SK-N-SH (cell line): ENCODE data around the gene CIC. TPM values are rescaled to one million over a fixed set of nuclear protein-coding genes. Genes with fewer than 3 reads are reported as not detected.
A peak's percentile ranks its signal among the peaks of the same experiment; 100 is the strongest.

Source experiments
- CTCF ChIA-PET: fragments of 300-600, 350-600 bp; formaldehyde crosslinking; extraction: SDS; loops from one replicate; lab custom pipeline; 2021; lab: Yijun Ruan, JAX
- POLR2A ChIA-PET: fragments of 350-600 bp; sonication (Branson Sonifier 250); formaldehyde crosslinking; extraction: SDS; loops from one replicate; lab custom pipeline; 2020; ENCODE audit warnings: antibody characterized with exemption, inconsistent platforms; lab: Yijun Ruan, JAX
- DNase-seq: peaks from one replicate; pipeline ENCODE4 v3.0.0; 2012
- H2AFZ ChIP-seq: fragments of 200-600 bp; sonication (generic); 2 replicates; pipeline ENCODE4 v1.8.1; 2016; ENCODE audit warnings: antibody characterized with exemption, mild to moderate bottlenecking, low read depth
- H3F3A ChIP-seq: fragments of 200-600 bp; sonication (generic); replicated peaks from 2 replicates; pipeline ENCODE3; 2016; ENCODE audit warnings: antibody characterized with exemption, mild to moderate bottlenecking; ENCODE audit not compliant: insufficient read depth
- H3K27ac ChIP-seq, 2 experiments: fragments of 200-500 bp in 1 of 2; fragments of 200-600 bp in 1 of 2; sonication (Bioruptor generic) in 1 of 2; sonication (generic), shearing (Covaris generic) in 1 of 2; 2 replicates each; pipeline versions ENCODE4 v1.5.1 to v1.6.1; 2014 to 2016; ENCODE audit warnings: low read depth in 2 of 2, inconsistent platforms in 1 of 2, low read length in 1 of 2, mild to moderate bottlenecking in 1 of 2, mixed read lengths in 1 of 2
- H3K27me3 ChIP-seq: fragments of 200-600 bp; sonication (generic), shearing (Covaris generic); 2 replicates; pipeline ENCODE4 v1.6.1; 2016; ENCODE audit warnings: mixed run types; ENCODE audit not compliant: insufficient read depth
- H3K36me3 ChIP-seq, 2 experiments: fragments of 200-500 bp in 1 of 2; fragments of 200-600 bp in 1 of 2; sonication (Bioruptor generic) in 1 of 2; sonication (generic) in 1 of 2; replicated peaks in 1 of 2; 2 replicates each; pipeline versions ENCODE3 to v1.5.1; 2014 to 2016; ENCODE audit warnings: low read length in 1 of 2, mild to moderate bottlenecking in 1 of 2; ENCODE audit not compliant: insufficient read depth in 2 of 2, control insufficient read depth in 1 of 2
- H3K4me1 ChIP-seq, 2 experiments: fragments of 200-500 bp in 1 of 2; fragments of 200-600 bp in 1 of 2; sonication (Bioruptor generic) in 1 of 2; sonication (generic), shearing (Covaris generic) in 1 of 2; 2 replicates each; pipeline versions ENCODE4 v1.5.1 to v1.6.1; 2014 to 2016; ENCODE audit warnings: low read depth in 1 of 2, low read length in 1 of 2, mixed run types in 1 of 2; ENCODE audit not compliant: insufficient read depth in 2 of 2, control insufficient read depth in 1 of 2
- H3K4me2 ChIP-seq: fragments of 200-600 bp; sonication (generic), shearing (Covaris generic); 2 replicates; pipeline ENCODE4 v1.6.1; 2017; ENCODE audit warnings: mixed run types
- H3K4me3 ChIP-seq, 2 experiments: fragments of 200-500 bp in 1 of 2; fragments of 200-600 bp in 1 of 2; sonication (Bioruptor generic) in 1 of 2; sonication (generic), shearing (Covaris generic) in 1 of 2; 2 replicates each; pipeline versions ENCODE4 v1.5.1 to v1.8.1; 2014 to 2016; ENCODE audit warnings: low read depth in 2 of 2, inconsistent platforms in 1 of 2, low read length in 1 of 2, mild to moderate bottlenecking in 1 of 2, mixed read lengths in 1 of 2, moderate library complexity in 1 of 2
- H3K79me2 ChIP-seq: fragments of 200-600 bp; sonication (generic); 2 replicates; pipeline ENCODE4 v1.8.1; 2017; ENCODE audit warnings: mild to moderate bottlenecking; ENCODE audit not compliant: insufficient read depth
- H3K9ac ChIP-seq: fragments of 200-600 bp; sonication (generic); 2 replicates; pipeline ENCODE4 v1.6.1; 2017; ENCODE audit warnings: mixed run types
- H3K9me2 ChIP-seq: fragments of 200-600 bp; sonication (generic); 2 replicates; pipeline ENCODE4 v1.6.1; 2017; ENCODE audit warnings: mixed run types
- H3K9me3 ChIP-seq: fragments of 200-600 bp; sonication (generic); 2 replicates; pipeline ENCODE4 v1.6.1; 2017; ENCODE audit warnings: mixed run types, mild to moderate bottlenecking, moderate library complexity
- H4K20me1 ChIP-seq: fragments of 200-600 bp; sonication (generic); 2 replicates; pipeline ENCODE4 v1.6.1; 2017; ENCODE audit warnings: mild to moderate bottlenecking, mixed run types; ENCODE audit not compliant: insufficient read depth
- FOXJ3 ChIP-seq: sonication (generic); formaldehyde crosslinking; IDR thresholded peaks from 2 replicates; pipeline ENCODE4 v1.5.1; 2020; ENCODE audit warnings: mild to moderate bottlenecking, missing genetic modification reagents
- FOXM1 ChIP-seq: IDR thresholded peaks from 2 replicates; pipeline ENCODE4 v1.4.0; 2012; ENCODE audit warnings: low read depth, mild to moderate bottlenecking
- MEF2A ChIP-seq: IDR thresholded peaks from 2 replicates; pipeline ENCODE4 v1.4.0; 2012; ENCODE audit warnings: low read depth, borderline replicate concordance
- NRF1 ChIP-seq: IDR thresholded peaks from 2 replicates; pipeline ENCODE4 v1.6.1; 2012; ENCODE audit warnings: low read depth, mild to moderate bottlenecking, low read length
- POLR2AphosphoS5 ChIP-seq: IDR thresholded peaks from 2 replicates; pipeline ENCODE4 v1.6.1; 2012; ENCODE audit warnings: low read depth, low read length
- RCOR1 ChIP-seq: fragments of 150-350 bp; IDR thresholded peaks from 2 replicates; pipeline ENCODE4 v1.6.1; 2017; ENCODE audit warnings: antibody characterized with exemption, low read length
- RXRA ChIP-seq: IDR thresholded peaks from 2 replicates; pipeline ENCODE4 v1.4.0; 2012; ENCODE audit warnings: low read depth, mild to moderate bottlenecking, borderline replicate concordance
- SIN3A ChIP-seq: IDR thresholded peaks from 2 replicates; pipeline ENCODE4 v1.6.1; 2012; ENCODE audit warnings: low read depth, mild to moderate bottlenecking, low read length, moderate library complexity, borderline replicate concordance
- SMC3 ChIP-seq: IDR thresholded peaks from 2 replicates; pipeline ENCODE4 v1.6.1; 2012; ENCODE audit warnings: low read depth, low read length, improper control_type of control experiment
- TAF1 ChIP-seq: IDR thresholded peaks from 2 replicates; pipeline ENCODE4 v1.6.1; 2012; ENCODE audit warnings: low read depth, mild to moderate bottlenecking, low read length, moderate library complexity, borderline replicate concordance
- TEAD4 ChIP-seq: IDR thresholded peaks from 2 replicates; pipeline ENCODE4 v1.4.0; 2012; ENCODE audit warnings: mild to moderate bottlenecking, borderline replicate concordance; ENCODE audit not compliant: insufficient read depth
- YY1 ChIP-seq: IDR thresholded peaks from 2 replicates; pipeline ENCODE4 v1.4.0; 2012; ENCODE audit warnings: low read depth, mild to moderate bottlenecking
- WGBS: methylation state at CpG from one replicate; pipeline ENCODE4 v1.1.6; 2017; ENCODE audit warnings: low lambda C conversion rate; 5-methylcytosine and 5-hydroxymethylcytosine counted together
- polyA plus RNA-seq, 3 experiments: library from polyadenylated mRNA; depleted of rRNA; stranded (reverse); fragments of >200 nt; gene quantifications; 2 replicates each; pipeline ENCODE4 v1.2.3, GENCODE V29; 2012
- TF ChIP-seq, protein P1 (sequence below): fragments of 150-350 bp; IDR thresholded peaks from 2 replicates; pipeline ENCODE4 v1.6.1; 2017; ENCODE audit warnings: antibody characterized with exemption, low read length, low read depth, borderline replicate concordance
- TF ChIP-seq, protein P2 (sequence below): IDR thresholded peaks from 2 replicates; pipeline ENCODE4 v1.4.0; 2012; ENCODE audit warnings: low read depth
- TF ChIP-seq, protein P3 (sequence below): fragments of 200-600 bp; sonication (generic); IDR thresholded peaks from 2 replicates; pipeline ENCODE4 v1.6.1; 2017; ENCODE audit warnings: antibody characterized with exemption, mild to moderate bottlenecking, moderate library complexity

CIC gene
- polyA plus RNA-seq, 1 of the 3 experiments (the other 2 are of a cell fraction) = 16.9 TPM

DNA sequence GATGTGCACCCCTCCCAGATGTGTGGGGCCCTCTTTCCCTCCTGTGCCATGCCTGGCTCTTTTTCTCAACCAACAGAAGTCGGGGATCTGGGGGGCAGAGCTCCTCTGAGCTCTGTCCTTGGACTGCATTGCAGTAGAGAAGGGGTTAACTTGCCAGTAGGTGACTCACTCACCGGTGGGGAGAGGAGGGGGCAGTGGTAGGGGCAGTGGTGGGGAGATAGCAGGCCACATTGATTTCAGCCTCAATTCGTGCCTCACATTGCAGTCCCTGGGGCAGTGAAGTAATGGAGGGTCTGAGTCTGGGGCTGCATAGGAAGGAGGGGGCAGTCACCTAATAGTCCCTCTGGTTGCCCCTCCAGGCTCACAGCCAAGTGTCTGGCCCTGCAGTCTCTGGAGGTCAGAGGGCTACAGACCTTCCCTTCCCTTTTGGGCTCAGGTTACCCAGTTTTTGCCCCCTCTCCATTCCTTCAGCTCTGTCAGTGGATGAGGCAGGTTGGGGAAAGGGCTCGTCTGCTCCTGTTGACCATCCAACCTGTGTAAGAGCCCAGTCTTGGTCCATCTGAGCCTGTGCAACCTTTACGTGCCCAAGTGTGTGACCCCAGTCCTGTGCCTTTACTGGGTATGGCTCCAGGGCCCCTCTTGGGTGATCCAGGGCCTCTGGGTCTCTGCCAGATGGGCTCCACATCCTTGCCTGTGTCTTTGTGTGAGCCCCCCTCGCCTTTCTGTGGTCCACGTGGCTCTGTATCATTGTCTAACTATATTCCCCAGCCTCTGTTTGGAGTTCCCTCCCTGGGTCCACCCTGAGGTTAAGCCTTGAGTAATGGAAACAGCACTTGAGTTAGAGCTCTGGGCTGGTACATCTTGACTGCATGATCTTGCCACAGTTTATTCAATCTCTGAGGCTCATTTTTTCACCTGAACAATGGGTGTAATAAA lies 13.0 kb downstream of the CIC start (continued):
- TF ChIP-seq SIN3A = no peak
- no peak for TF ChIP-seq TEAD4
- TF ChIP-seq RCOR1 = no peak
- TF ChIP-seq SMC3 = no peak
- TF ChIP-seq POLR2AphosphoS5 = peak; percentile 38; the same call in 1 of the 2 replicates
- no peak for TF ChIP-seq MEF2A
- TF ChIP-seq, protein P1, sequence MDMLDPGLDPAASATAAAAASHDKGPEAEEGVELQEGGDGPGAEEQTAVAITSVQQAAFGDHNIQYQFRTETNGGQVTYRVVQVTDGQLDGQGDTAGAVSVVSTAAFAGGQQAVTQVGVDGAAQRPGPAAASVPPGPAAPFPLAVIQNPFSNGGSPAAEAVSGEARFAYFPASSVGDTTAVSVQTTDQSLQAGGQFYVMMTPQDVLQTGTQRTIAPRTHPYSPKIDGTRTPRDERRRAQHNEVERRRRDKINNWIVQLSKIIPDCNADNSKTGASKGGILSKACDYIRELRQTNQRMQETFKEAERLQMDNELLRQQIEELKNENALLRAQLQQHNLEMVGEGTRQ = no peak
- no peak for TF ChIP-seq RXRA
- no peak for TF ChIP-seq FOXM1
- no peak for TF ChIP-seq YY1
- TF ChIP-seq, protein P2, sequence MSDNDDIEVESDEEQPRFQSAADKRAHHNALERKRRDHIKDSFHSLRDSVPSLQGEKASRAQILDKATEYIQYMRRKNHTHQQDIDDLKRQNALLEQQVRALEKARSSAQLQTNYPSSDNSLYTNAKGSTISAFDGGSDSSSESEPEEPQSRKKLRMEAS = peak; percentile 67
- peak; percentile 41; the same call in 1 of the 2 replicates for TF ChIP-seq TAF1
- TF ChIP-seq, all 33 proteins: peak for 7

DNA sequence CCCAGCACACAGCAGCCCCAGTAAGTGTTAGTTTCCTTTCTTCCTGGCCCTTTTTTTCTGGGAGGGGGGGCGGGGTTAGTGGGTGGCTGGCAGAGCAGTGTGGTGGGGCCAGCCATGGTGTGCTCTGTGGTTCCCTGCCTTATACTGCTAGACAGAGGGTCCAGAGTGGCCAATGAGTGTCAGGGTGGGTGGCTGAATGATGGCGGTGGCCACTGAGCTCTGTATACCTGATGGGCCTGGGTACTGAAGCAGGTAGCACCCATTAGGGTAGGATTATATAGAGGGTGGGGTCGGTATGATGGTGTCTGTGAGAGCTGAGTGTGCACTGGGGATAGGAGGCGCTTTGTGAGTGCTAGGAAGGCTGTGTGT lies 13.8 kb downstream of the CIC start:
- TF ChIP-seq FOXJ3 (CRISPR knock-in tag) (no peak), NRF1 (no peak)
- TF ChIP-seq, protein P3, sequence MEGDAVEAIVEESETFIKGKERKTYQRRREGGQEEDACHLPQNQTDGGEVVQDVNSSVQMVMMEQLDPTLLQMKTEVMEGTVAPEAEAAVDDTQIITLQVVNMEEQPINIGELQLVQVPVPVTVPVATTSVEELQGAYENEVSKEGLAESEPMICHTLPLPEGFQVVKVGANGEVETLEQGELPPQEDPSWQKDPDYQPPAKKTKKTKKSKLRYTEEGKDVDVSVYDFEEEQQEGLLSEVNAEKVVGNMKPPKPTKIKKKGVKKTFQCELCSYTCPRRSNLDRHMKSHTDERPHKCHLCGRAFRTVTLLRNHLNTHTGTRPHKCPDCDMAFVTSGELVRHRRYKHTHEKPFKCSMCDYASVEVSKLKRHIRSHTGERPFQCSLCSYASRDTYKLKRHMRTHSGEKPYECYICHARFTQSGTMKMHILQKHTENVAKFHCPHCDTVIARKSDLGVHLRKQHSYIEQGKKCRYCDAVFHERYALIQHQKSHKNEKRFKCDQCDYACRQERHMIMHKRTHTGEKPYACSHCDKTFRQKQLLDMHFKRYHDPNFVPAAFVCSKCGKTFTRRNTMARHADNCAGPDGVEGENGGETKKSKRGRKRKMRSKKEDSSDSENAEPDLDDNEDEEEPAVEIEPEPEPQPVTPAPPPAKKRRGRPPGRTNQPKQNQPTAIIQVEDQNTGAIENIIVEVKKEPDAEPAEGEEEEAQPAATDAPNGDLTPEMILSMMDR = no peak
- Histone ChIP-seq H3K79me2 (peaks cover 64% of the 10 kb centered on the region), H3K36me3 (peaks cover 5 to 12% of the 10 kb centered on the region in 2 experiments), H3K4me3 (peak overlapping the region in 1 of 2 experiments; percentile 58; a peak in 1 of 4 replicates), H3K4me2 (peak overlapping the region; percentile 97), H3K9me2 (no peaks in the 10 kb centered on the region), H3K4me1 (peaks cover 51 to 66% of the 10 kb centered on the region in 2 experiments), H2AFZ (no peak overlapping the region), H3K27ac (peak overlapping the region; percentile 93 to 96), H4K20me1 (peaks cover 24% of the 10 kb centered on the region), H3F3A (peaks cover 41% of the 10 kb centered on the region), H3K27me3 (no peaks in the 10 kb centered on the region), H3K9ac (peak overlapping the region; percentile 65; the same call in 1 of the 2 replicates), H3K9me3 (no peaks in the 10 kb centered on the region)
- ChIA-PET CTCF (interaction anchor here (1.1 to 7.1 kb wide), 2 partner anchors 14 to 37 kb away, joined by 3 to 205 read pairs; partner anchors contain the start of gene GSK3A), POLR2A (no interaction called here)
- WGBS = 60% methylated on average over 3 of the region's 4 CpGs
- no peak for DNase-seq
